Ovary (tissue), 3 donors: ENCODE results near the gene HEPHL1.

Experiments
- CTCF ChIP-seq, 3 donors: fragments of 450-650 bp in 2 of 3; fragments of 200-600 bp in 1 of 3; IDR thresholded peaks; one replicate each; pipeline versions ENCODE4 v1.5.1 to v1.8.0; 2016 to 2022; ENCODE audit warnings: antibody characterized with exemption in 3 of 3, mild to moderate bottlenecking in 1 of 3
- POLR2A ChIP-seq: fragments of 450-650 bp; IDR thresholded peaks from one replicate; pipeline ENCODE4 v1.6.1; 2017; ENCODE audit warnings: antibody characterized with exemption, mild to moderate bottlenecking, moderate library complexity
- donor health status: DM: no; HTN: no; CAD: no.

GRCh38 chr11:94134651-94135512 is 113.7 kb downstream of the HEPHL1 start:
- TF ChIP-seq CTCF (IDR thresholded peaks at IDR 0.05) (no peak), POLR2A (no peak)
